GM12878 (cell line): ENCODE data around the gene APOLD1. TPM values are rescaled to one million over a fixed set of nuclear protein-coding genes. Genes with fewer than 3 reads are reported as not detected.

Experiments used
- ATAC-seq: fragments of 200-7000 bp; cut with Tn5 transposase; 3 replicates; pipeline ENCODE4 v1.9.1; 2020; ENCODE audit warnings: mild to moderate bottlenecking, moderate library complexity
- BruUV-seq: library from RNA; stranded (reverse); fragments of 400-500 nt; replicated peaks from 2 replicates; lab custom pipeline; 2021; lab: Mats Ljungman, UMichigan
- CTCF ChIA-PET: fragments of 300-600 bp; sonication (Branson Sonifier 250); formaldehyde crosslinking; extraction: SDS; loops from one replicate; lab custom pipeline; 2021; ENCODE audit warnings: inconsistent platforms; lab: Yijun Ruan, JAX
- POLR2A ChIA-PET: fragments of 350-600 bp; formaldehyde crosslinking; extraction: SDS; loops from one replicate; lab custom pipeline; 2021; ENCODE audit warnings: inconsistent platforms; lab: Charles Lee
- RAD21 ChIA-PET: fragments of 300-600 bp; sonication (Branson Sonifier 250); formaldehyde crosslinking; loops from one replicate; lab custom pipeline; 2023; ENCODE audit warnings: antibody characterized with exemption; ENCODE audit not compliant: unreplicated experiment; lab: Charles Lee
- SMC1A ChIA-PET: fragments of 300-600 bp; sonication (Branson Sonifier 250); formaldehyde crosslinking; loops from one replicate; lab custom pipeline; 2023; ENCODE audit not compliant: unreplicated experiment, uncharacterized antibody; lab: Charles Lee
- DNase-seq: peaks from one replicate; pipeline ENCODE4 v3.0.0-alpha.2; 2011; ENCODE audit warnings: low read depth, low spot score
- FAIRE-seq: peaks from 3 replicates; lab custom pipeline; 2011; peaks lifted over from hg19 to GRCh38; lab: Jason Lieb, UNC
- H2AFZ ChIP-seq: 2 replicates; pipeline ENCODE4 v1.6.0; 2011; ENCODE audit warnings: low read depth, low read length, control low read depth; ENCODE audit not compliant: control insufficient read depth
- H3K27ac ChIP-seq: 2 replicates; pipeline ENCODE4 v1.5.1; 2011; ENCODE audit warnings: control low read depth; ENCODE audit not compliant: control insufficient read depth, insufficient read depth
- H3K27me3 ChIP-seq, 2 experiments: replicated peaks in 1 of 2; 2 replicates each; pipeline versions ENCODE4 v1.6.0 to v1.6.1; 2011; ENCODE audit warnings: low read length in 1 of 2; ENCODE audit not compliant: control insufficient read depth in 2 of 2, insufficient read depth in 2 of 2
- H3K36me3 ChIP-seq, 2 experiments: 2 replicates each; pipeline ENCODE4 v1.5.1; 2011; ENCODE audit warnings: low read length in 1 of 2; ENCODE audit not compliant: control insufficient read depth in 2 of 2, insufficient read depth in 2 of 2
- H3K4me1 ChIP-seq: 2 replicates; pipeline ENCODE4 v1.6.1; 2011; ENCODE audit warnings: mild to moderate bottlenecking, low read length, moderate library complexity, mixed read lengths; ENCODE audit not compliant: control insufficient read depth, insufficient read depth
- H3K4me2 ChIP-seq: 2 replicates; pipeline ENCODE4 v1.6.0; 2011; ENCODE audit warnings: control low read depth; ENCODE audit not compliant: control insufficient read depth, insufficient read depth
- H3K4me3 ChIP-seq: fragments of 200-600 bp; sonication (generic); 2 replicates; pipeline ENCODE4 v1.5.1; 2016
- H3K79me2 ChIP-seq: 2 replicates; pipeline ENCODE4 v1.6.0; 2011; ENCODE audit warnings: low read length; ENCODE audit not compliant: control insufficient read depth, insufficient read depth
- H3K9ac ChIP-seq: 2 replicates; pipeline ENCODE4 v1.8.0; 2011; ENCODE audit warnings: low read length, control low read depth, mixed read lengths; ENCODE audit not compliant: control insufficient read depth, insufficient read depth
- H3K9me3 ChIP-seq: replicated peaks from 3 replicates; pipeline ENCODE4 v1.5.1; 2011; ENCODE audit warnings: mild to moderate bottlenecking, low read length; ENCODE audit not compliant: control insufficient read depth, insufficient read depth
- H4K20me1 ChIP-seq: 2 replicates; pipeline ENCODE4 v1.6.0; 2011; ENCODE audit not compliant: control insufficient read depth, insufficient read depth
- EP300 ChIP-seq, 2 experiments: fragments of 150-350 bp in 1 of 2; IDR thresholded peaks; 2 replicates each; pipeline ENCODE4 v1.6.1; 2011 to 2012; ENCODE audit warnings: low read depth in 2 of 2, low read length in 2 of 2, borderline replicate concordance in 1 of 2, improper control_type of control experiment in 1 of 2, inconsistent platforms in 1 of 2; ENCODE audit not compliant: control insufficient read depth in 1 of 2
- FOXM1 ChIP-seq: IDR thresholded peaks from 2 replicates; pipeline ENCODE4 v1.6.1; 2012; ENCODE audit warnings: low read depth, mild to moderate bottlenecking, inconsistent platforms, low read length, moderate library complexity
- HDAC2 ChIP-seq: fragments of 200-600 bp; sonication (generic); IDR thresholded peaks from 2 replicates; pipeline ENCODE4 v1.6.1; 2017
- HDGF ChIP-seq: fragments of 450-650 bp; IDR thresholded peaks from 2 replicates; pipeline ENCODE4 v1.6.1; 2016; ENCODE audit warnings: antibody characterized with exemption
- IKZF2 ChIP-seq, 2 experiments: fragments of 450-650 bp; IDR thresholded peaks; 2 replicates each; pipeline ENCODE4 v1.6.1; 2017; ENCODE audit warnings: mild to moderate bottlenecking in 2 of 2, moderate library complexity in 2 of 2
- IRF4 ChIP-seq: IDR thresholded peaks from 2 replicates; pipeline ENCODE4 v1.6.1; 2011; ENCODE audit warnings: low read depth, low read length
- MEF2B ChIP-seq: fragments of 450-650 bp; IDR thresholded peaks from 2 replicates; pipeline ENCODE4 v1.6.1; 2018; ENCODE audit warnings: mild to moderate bottlenecking, moderate library complexity; ENCODE audit not compliant: partially characterized antibody, poor library complexity, severe bottlenecking
- MTA3 ChIP-seq: IDR thresholded peaks from 2 replicates; pipeline ENCODE4 v1.6.1; 2012; ENCODE audit warnings: low read length, inconsistent platforms, borderline replicate concordance
- NR2C1 ChIP-seq: fragments of 450-650 bp; IDR thresholded peaks from 2 replicates; pipeline ENCODE4 v1.6.1; 2017; ENCODE audit warnings: antibody characterized with exemption, mild to moderate bottlenecking, moderate library complexity
- RAD21 ChIP-seq: IDR thresholded peaks from 2 replicates; pipeline ENCODE4 v1.6.1; 2011; ENCODE audit warnings: mild to moderate bottlenecking, low read depth, low read length, moderate library complexity; ENCODE audit not compliant: insufficient read depth
- RAD51 ChIP-seq: fragments of 450-650 bp; IDR thresholded peaks from 2 replicates; pipeline ENCODE4 v1.6.1; 2016; ENCODE audit warnings: moderate library complexity, mild to moderate bottlenecking, inconsistent platforms
- RB1 ChIP-seq: fragments of 450-650 bp; formaldehyde crosslinking; IDR thresholded peaks from 2 replicates; pipeline ENCODE4 v1.6.1; 2017; ENCODE audit warnings: mild to moderate bottlenecking, borderline replicate concordance
- RUNX3 ChIP-seq: IDR thresholded peaks from 2 replicates; pipeline ENCODE4 v1.6.1; 2012; ENCODE audit warnings: low read length, inconsistent platforms
- STAT1 ChIP-seq: fragments of 450-650 bp; conservative IDR thresholded peaks from 2 replicates; pipeline ENCODE4 v1.6.1; 2014; ENCODE audit warnings: antibody characterized with exemption, mild to moderate bottlenecking
- YBX1 ChIP-seq: fragments of 450-650 bp; IDR thresholded peaks from 2 replicates; pipeline ENCODE4 v1.6.1; 2016; ENCODE audit warnings: antibody characterized with exemption
- YY1 ChIP-seq: IDR thresholded peaks from 2 replicates; pipeline ENCODE4 v1.6.1; 2011; ENCODE audit warnings: low read depth, mild to moderate bottlenecking, low read length
- ZBTB4 ChIP-seq: fragments of 450-650 bp; formaldehyde crosslinking; IDR thresholded peaks from 2 replicates; pipeline ENCODE4 v1.4.0; 2022; ENCODE audit warnings: mild to moderate bottlenecking, moderate library complexity
- ZBTB40 ChIP-seq: fragments of 450-650 bp; IDR thresholded peaks from 2 replicates; pipeline ENCODE4 v1.6.1; 2016; ENCODE audit warnings: mild to moderate bottlenecking, moderate library complexity, borderline replicate concordance
- ZZZ3 ChIP-seq: IDR thresholded peaks from 2 replicates; pipeline ENCODE4 v1.6.1; 2011; ENCODE audit warnings: low read depth; ENCODE audit not compliant: control insufficient read depth, insufficient read length
- WGBS: methylation state at CpG from one replicate; pipeline ENCODE4 v1.1.6; 2016; ENCODE audit warnings: low lambda C conversion rate; ENCODE audit not compliant: insufficient replicate concordance, insufficient coverage; ENCODE audit errors: missing lambda C conversion rate; 5-methylcytosine and 5-hydroxymethylcytosine counted together
- in situ Hi-C: fragments of 300-500 bp; cut with MboI; formaldehyde crosslinking; loops from 9 replicates; pipeline ENCODE4 v1.14.3; 2018; ENCODE audit warnings: mixed read lengths
- intact Hi-C: fragments of 100-400 bp; cut with micrococcal nuclease; formaldehyde crosslinking; loops from one replicate; pipeline ENCODE4 v1.14.2; 2022; ENCODE audit not compliant: unreplicated experiment
- polyA plus RNA-seq, 11 experiments: library from polyadenylated mRNA; depleted of rRNA in 4 of 11; unstranded in 6 of 11; stranded (reverse) in 5 of 11; fragments of >200 nt; fragmentation: Nextera tagmentation in 4 of 11; fragmentation: Illumina TruSeq in 1 of 11; extraction: Ambion mirVana in 4 of 11; extraction: Trizol in 1 of 11; gene quantifications; 1 replicate in 1 of 11; 2 replicates in 10 of 11; pipeline versions ENCODE4 v1.2.1 to v1.2.3, GENCODE V29; 2011 to 2016; ENCODE audit warnings: inconsistent platforms in 2 of 11, missing spikeins in 2 of 11, low read depth in 1 of 11
- total RNA-seq, 4 experiments: library from RNA; depleted of rRNA in 3 of 4; stranded (reverse); fragments of >200 nt in 3 of 4; fragmentation: Illumina TruSeq in 1 of 4; extraction: Trizol in 1 of 4; gene quantifications; 2 replicates each; pipeline versions ENCODE4 v1.2.1 to v1.2.3, GENCODE V29; 2013 to 2021

Gene APOLD1
- total and polyA plus RNA-seq, 10 of the 15 experiments (the other 5 are each of a cell fraction or from before 2014, with no cell fraction given): 1.1 to 8.9 (median 4.2) TPM

GRCh38 chr12:12818701-12819100 lies 33.2 kb downstream of the APOLD1 start:
- Histone ChIP-seq H4K20me1 (peaks cover 3% of the 10 kb centered on the region; the same call in 1 of the 2 replicates), H3K79me2 (peaks cover 70% of the 10 kb centered on the region), H3K27ac (peak overlapping the region; percentile 70), H3K4me3 (peak overlapping the region; percentile 31; the same call in 1 of the 2 replicates), H2AFZ (no peak overlapping the region), H3K4me1 (peaks cover 25% of the 10 kb centered on the region), H3K9ac (no peak overlapping the region), H3K27me3 (no peaks in the 10 kb centered on the region), H3K36me3 (peaks cover 5 to 42% of the 10 kb centered on the region in 2 experiments), H3K9me3 (no peaks in the 10 kb centered on the region), H3K4me2 (peak overlapping the region; percentile 26)
- ATAC-seq (peak; percentile 33), FAIRE-seq (no peak), DNase-seq (no peak)
- intact Hi-C loops: no loop called here
- ChIA-PET POLR2A (interaction anchor here (0.8 to 1.2 kb wide), 3 partner anchors 10 to 31 kb away, joined by 3 to 4 read pairs (median 4); no protein-coding TSS in a partner anchor), SMC1A (interaction anchor here (0.6 to 7.9 kb wide), 6 partner anchors 14 to 393 kb away, joined by 3 to 47 read pairs (median 4); no protein-coding TSS in a partner anchor), CTCF (interaction anchor here (1.2 to 12.6 kb wide), 3 partner anchors 9 to 30 kb away, joined by 3 to 136 read pairs (median 8); no protein-coding TSS in a partner anchor), RAD21 (interaction anchor here (0.6 to 1.6 kb wide), 6 partner anchors 10 to 432 kb away, joined by 3 to 5 read pairs (median 3); no protein-coding TSS in a partner anchor)
- BruUV-seq: no TSS peak
- in situ Hi-C loops: loop anchor here (25.0 kb wide), 1 partner anchor 1969 kb away; no protein-coding TSS in a partner anchor
- WGBS: 100% methylated on average over 4 of the region's 4 CpGs
- no peak for TF ChIP-seq EP300 (IDR thresholded peaks at IDR 0.05; ENCODE audit: borderline replicate concordance in 1 of 2, control insufficient read depth in 1 of 2, low read depth in 2 of 2, low read length in 2 of 2)
- TF ChIP-seq MTA3: no peak
- no peak for TF ChIP-seq RAD51
- TF ChIP-seq IRF4: no peak
- no peak for TF ChIP-seq ZBTB40
- no peak for TF ChIP-seq FOXM1
- no peak for TF ChIP-seq RAD21
- TF ChIP-seq NR2C1: no peak
- no peak for TF ChIP-seq HDAC2
- peak; percentile 62 for TF ChIP-seq MEF2B
- TF ChIP-seq HDGF: no peak
- no peak for TF ChIP-seq ZZZ3
- TF ChIP-seq STAT1: no peak
- TF ChIP-seq RB1: no peak
- TF ChIP-seq IKZF2 (IDR thresholded peaks at IDR 0.05): 0 out of 4 replicates have a peak, but pooled peaks of 1 of the 2 experiments have one; percentile 13
- TF ChIP-seq YY1: no peak
- TF ChIP-seq YBX1: no peak
- peak; percentile 29; the same call in 1 of the 2 replicates for TF ChIP-seq RUNX3
- no peak for TF ChIP-seq ZBTB4 (CRISPR knock-in tag)
